ENCODE results near the gene NHERF1.

GRCh38 chr17:74807441-74807840 lies 59.0 kb downstream of the NHERF1 start:
- no peak for TF ChIP-seq CTCF (conservative IDR thresholded peaks at IDR 0.05)
- TF ChIP-seq EZH2 (IDR thresholded peaks at IDR 0.05; ENCODE audit: low read depth): no peak
